GM19468 (cell line): ENCODE data around the gene ERCC1.
"Not testable (repeated sequence)": the region's sequence is repeated elsewhere in the genome, so short reads cannot be mapped to it uniquely, and the experiment has no call there.

Experiments used
- ATAC-seq: cut with Tn5 transposase; IDR thresholded peaks from one replicate; pipeline ENCODE4 v1.9.1; 2021; ENCODE audit warnings: mild to moderate bottlenecking, moderate library complexity, moderate number of reproducible peaks; ENCODE audit not compliant: unreplicated experiment; ENCODE audit errors: extremely low read depth

ERCC1 gene

GRCh38 chr19:45432543-45432942 lies 8.8 kb upstream of the ERCC1 start:
- ATAC-seq, result not testable (repeated sequence)

- ATAC-seq, result not testable (repeated sequence)
Observed at GRCh38 chr19:45431008-45431407, 7.3 kb upstream of the ERCC1 start.

DNA sequence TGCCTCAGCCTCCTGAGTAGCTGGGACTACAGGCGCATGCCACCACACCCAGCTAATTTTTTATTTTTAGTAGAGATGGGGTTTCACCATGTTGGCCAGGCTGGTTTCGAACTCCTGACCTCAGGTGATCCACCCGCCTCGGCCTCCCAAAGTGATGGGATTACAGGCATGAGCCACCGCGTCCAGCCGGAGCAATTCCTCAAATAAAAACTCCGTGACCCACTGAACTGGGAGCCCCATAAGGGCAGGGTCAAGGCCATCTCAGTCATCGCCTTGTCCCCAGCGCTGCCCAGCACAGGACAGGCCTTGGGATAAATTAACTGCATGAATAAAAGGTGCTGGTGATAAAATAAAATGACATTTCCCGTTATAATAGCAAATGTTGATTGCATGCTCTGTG lies 6.2 kb upstream of the ERCC1 start:
- not testable (repeated sequence) for ATAC-seq

DNA sequence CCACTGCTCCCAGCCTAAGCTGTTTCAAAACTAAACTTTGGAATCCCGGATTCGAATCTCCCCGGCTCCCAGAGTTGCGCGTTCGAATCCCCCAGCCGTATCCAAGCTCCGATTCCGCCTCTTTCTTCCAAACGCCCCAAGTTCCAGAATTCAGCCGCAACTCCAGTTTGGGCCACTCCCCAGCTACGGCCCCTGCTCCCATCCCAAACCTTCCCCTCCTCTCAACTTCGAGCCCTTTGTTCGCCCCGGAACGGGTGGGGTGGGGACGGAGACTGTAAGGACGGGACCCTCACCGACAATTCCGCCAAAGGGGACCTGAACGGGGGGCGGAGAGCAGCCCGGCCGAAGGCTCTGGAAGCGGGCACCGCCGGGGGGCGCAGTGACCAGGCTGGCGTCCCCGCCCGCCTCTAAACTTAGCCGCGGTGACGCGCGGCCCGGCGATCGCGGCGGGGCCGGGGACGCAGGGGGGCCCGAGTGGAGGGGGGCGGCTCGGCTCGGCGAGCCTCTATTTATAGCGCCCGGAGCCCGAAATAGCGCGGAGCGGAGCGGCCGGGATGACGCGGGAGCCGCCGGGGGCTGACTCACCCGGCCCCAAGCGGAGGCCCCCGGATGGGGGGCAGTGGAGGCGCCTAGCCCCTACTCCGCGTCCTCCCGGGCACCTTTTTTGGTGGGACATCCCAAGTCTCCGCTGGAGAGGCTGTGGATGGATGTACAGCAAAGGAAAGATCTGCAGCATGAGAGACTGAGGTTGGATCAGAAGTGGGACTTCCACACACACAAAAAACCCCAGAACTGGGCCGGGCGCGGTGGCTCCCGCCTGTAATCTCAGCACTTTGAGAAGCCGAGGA lies 4.9 kb upstream of the ERCC1 start:
- no peak for ATAC-seq

- no peak for ATAC-seq
Observed at GRCh38 chr19:45424191-45425058, 708 bp upstream of the ERCC1 start.

DNA sequence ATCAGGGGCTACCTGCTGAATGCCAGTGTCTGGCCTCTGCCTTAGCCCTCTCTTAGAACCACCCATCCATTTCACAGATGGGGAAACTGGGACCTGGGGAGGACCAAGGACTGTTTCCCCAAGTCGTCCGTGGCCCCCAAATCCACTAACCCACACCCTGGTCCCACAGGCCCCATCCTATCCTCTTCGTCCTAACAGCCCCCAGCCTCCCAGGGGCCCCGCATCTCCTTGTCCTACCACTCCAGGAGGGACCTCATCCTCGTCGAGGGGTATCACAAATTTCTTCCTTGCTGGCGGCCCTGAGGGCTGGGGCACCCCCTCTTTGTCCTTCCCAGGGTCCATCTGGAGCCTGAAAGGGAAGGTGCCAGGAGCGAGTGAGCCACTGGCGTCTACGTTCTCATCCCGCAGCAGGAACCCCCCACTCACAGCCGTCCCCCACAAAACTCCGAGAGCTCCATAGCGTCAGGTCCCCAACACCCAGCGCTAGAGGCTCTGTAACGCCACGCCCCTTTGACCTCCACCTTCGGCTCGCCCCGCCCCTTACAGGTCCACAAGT lies 606 bp downstream of the ERCC1 start:
- no peak for ATAC-seq

DNA sequence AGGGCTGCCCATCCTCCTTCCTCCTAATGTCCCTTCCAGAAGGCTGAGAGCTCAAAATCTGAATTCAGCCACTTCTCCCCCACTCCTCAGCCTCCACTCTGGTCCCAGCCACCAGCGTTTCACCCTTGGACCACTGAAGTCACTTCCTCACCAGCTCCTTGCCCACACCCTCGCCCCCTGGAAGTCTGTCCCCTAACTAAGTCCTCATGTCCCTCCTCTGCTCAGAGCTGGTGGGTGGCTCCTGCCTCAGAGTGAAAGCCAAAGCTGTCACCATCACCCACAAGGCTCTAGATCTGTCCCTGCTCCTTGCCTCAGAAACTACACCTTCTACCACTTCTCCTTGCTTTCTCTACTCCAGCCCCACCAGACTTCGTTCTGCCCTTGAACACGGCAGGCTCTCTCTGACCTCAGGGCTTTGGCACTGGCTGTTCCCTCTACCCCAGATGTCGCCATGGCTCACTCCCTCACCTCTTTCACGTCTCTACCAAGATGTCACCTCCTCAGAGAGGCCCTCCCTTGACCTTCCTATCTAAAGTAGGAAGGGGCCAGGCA lies 1.7 kb downstream of the ERCC1 start:
- no peak for ATAC-seq

DNA sequence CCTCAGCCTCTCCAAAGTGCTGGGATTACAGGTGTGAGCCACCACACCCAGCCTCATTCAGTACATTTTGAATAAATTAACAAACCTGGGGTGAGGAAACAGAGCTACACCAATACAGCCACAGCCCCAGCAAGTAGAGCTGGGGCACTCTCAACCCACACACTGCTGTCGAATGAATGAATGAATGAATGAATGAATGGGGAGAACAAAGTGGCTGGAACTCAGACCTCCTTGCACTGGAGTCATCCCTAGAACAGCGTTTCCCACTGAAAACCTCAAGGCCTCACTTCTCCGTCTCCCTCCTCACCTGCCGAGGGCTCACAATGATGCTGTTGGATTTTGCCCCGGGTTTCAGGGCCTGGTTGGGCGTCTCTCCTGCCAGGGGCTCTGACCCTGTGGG lies 2.8 kb downstream of the ERCC1 start:
- no peak for ATAC-seq

DNA sequence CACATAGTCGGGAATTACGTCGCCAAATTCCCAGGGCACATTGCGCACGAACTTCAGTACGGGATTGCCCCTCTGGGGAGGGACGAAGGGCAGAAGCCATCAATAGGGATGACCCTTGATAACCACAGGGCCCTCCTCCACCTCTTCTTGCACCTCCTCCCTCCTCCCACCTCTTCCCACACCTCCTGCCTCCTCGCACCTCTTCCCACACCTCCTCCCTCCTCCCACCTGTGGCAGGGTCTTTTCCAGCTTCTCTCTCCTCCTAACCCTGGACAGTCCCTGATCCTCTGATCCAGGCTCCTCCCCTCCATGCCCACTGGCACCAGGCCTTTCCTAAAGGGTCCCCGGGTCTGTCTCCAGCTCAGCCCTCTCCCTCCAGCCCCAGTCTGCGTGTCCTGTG lies 3.4 kb downstream of the ERCC1 start:
- ATAC-seq, result no peak

- ATAC-seq, result no peak
Observed at GRCh38 chr19:45419895-45420294, 3.8 kb downstream of the ERCC1 start.

GRCh38 chr19:45419396-45419795 lies 4.3 kb downstream of the ERCC1 start:
- ATAC-seq, result peak; percentile 40

GRCh38 chr19:45418802-45419201 lies 4.9 kb downstream of the ERCC1 start:
- no peak for ATAC-seq

- no peak for ATAC-seq
Observed at GRCh38 chr19:45417151-45417550, 6.6 kb downstream of the ERCC1 start.

GRCh38 chr19:45414468-45414867 lies 9.2 kb downstream of the ERCC1 start:
- ATAC-seq, result no peak

GRCh38 chr19:45413497-45413896 lies 10.2 kb downstream of the ERCC1 start:
- no peak for ATAC-seq

DNA sequence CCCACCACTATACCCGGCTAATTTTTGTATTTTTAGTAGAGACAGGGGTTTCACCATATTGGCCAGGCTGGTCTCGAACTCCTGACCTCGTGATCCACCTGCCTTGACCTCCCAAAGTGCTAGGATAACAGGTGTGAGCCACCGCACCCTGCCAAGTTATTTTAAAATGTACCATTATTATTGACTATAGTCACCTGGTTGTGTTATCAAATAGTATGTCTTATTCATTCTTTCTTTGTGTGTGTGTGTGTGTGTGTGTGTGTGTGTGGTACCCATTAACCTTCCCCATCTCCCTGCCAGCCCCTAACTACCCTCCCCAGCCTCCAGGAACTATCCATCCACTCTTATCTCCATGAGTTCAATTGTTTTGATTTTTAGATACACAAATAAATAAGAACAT lies 13.4 kb downstream of the ERCC1 start:
- ATAC-seq, result not testable (repeated sequence)

DNA sequence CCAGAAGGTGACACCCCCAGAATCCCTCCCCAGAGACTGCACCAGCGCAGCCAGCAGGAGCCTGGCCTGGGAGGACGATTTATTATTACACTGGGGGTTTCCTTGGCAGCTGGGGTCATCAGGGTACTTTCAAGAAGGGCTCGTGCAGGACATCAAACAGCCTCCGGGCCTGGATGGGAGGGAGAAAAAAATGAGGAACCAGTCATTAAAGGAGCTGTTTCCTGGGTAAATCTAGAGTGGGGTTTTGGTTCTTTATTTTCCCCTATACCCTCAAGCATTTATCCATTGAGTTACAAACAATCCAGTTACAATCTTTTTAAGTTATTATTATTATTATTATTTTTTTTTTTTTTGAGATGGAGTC lies 14.2 kb downstream of the ERCC1 start:
- no peak for ATAC-seq

- no peak for ATAC-seq
Observed at GRCh38 chr19:45408830-45409556, 14.7 kb downstream of the ERCC1 start.

DNA sequence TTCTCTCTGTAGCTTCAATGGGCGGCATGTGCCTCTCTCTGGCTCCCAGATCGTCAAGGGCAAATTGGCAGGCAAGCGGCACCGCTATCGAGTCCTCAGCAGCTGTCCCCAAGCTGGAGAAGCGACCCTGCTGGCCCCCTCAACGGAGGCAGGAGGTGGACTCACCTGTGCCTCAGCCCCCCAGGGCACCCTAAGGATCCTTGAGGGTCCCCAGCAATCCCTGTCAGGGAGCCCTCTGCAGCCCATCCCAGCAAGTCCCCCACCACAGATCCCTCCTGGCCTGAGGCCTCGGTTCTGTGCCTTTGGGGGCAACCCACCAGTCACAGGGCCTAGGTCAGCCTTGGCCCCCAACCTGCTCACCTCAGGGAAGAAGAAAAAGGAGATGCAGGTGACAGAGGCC lies 15.6 kb downstream of the ERCC1 start:
- no peak for ATAC-seq

- ATAC-seq, result not testable (repeated sequence)
Observed at GRCh38 chr19:45407585-45407984, 16.1 kb downstream of the ERCC1 start.
